Activated T-cell treated with anti-CD3 and anti-CD28 coated beads, Interleukin-2, amount 50 U/mL, for 1 hour (primary cell): ENCODE measurements around the gene REPIN1.

Source experiments
- DNase-seq: peaks from one replicate; pipeline ENCODE4 v3.0.0-alpha.2; 2020

Gene REPIN1

DNA sequence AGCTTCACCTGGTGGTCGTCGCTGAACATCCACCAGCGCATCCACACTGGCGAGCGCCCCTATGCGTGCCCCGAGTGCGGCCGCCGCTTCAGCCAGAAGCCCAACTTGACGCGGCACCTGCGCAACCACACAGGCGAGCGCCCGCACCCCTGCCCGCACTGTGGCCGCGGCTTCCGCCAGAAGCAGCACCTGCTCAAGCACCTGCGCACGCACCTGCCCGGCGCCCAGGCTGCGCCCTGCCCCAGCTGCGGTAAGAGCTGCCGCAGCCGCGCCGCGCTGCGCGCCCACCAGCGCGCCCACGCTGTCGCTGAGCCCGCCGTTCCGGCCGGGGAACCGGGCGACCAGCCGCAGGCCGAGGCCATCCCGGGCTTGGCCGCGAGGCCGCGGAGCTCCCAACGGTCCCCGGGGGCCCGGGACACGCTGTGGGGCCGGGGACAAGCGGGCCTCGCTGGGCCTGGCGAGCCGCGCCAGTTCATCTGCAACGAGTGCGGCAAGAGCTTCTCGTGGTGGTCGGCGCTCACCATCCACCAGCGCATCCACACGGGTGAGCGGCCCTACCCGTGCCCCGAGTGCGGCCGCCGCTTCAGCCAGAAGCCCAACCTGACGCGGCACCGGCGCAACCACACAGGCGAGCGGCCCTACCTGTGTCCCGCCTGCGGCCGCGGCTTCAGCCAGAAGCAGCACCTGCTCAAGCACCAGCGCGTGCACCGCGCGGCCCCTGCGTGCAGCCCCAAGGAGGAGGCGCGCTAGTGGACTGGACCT lies 28.9 kb downstream of the REPIN1 start:
- DNase-seq: no peak

DNA sequence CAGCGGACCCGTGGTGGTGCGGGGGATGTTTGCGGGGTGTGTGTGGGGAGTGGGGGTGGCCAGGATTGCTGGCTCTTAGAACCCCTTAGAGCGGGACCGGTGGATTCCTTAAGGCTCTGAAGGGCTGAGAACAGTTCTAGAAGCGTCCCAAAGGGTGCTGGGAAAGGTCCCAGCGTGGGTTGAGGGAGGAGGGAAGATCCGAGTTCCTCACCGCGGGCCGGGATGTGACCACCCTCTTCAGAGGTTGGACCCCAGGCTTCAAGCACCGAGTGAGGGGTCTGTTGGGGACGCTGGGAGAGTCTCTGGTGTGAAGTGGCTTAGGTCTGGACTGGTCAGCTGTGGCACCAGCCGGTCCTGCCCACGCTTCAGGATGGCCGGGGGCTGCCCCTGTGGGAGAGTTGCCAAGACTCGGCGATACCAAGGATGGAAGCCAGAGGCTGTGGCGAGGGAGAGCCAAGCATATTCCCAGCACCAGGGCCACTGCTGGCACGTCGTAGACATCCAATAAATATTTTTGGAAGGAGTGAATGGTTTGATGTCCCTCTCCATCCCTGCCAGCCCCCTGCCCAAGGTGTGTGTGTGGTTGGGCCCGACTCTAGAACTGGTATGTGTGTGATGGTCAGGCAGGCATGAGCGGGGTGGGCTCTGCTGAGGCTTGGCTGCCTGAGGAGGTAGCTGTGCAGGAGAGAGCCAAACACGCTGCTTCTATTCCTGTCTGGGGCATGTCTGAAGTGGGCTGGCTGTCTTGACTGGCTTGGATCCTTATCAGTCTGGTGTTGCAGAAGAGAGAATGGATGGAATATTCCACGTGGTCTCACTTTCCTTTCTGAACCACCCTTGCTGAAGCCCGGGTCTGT lies 29.7 kb downstream of the REPIN1 start:
- peak; percentile 8 for DNase-seq

DNA sequence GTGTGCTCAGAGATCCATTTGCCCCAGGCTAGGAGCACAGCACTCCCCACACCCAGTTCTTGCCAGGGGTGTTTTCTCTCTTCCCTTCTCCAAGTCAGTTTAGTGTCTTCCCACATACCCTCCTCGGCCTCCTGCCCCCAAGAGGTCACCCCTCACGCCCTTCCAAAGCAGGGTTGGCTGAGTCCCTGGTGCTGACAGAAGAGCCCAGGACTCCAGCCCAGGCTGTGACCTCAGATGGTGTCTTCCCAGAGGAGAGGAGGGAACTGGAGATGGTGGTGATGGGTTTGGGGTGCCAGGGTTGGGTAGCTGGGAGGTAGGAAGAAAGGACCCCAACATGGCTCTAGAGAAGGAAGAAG lies 30.3 kb downstream of the REPIN1 start:
- DNase-seq: no peak

DNA sequence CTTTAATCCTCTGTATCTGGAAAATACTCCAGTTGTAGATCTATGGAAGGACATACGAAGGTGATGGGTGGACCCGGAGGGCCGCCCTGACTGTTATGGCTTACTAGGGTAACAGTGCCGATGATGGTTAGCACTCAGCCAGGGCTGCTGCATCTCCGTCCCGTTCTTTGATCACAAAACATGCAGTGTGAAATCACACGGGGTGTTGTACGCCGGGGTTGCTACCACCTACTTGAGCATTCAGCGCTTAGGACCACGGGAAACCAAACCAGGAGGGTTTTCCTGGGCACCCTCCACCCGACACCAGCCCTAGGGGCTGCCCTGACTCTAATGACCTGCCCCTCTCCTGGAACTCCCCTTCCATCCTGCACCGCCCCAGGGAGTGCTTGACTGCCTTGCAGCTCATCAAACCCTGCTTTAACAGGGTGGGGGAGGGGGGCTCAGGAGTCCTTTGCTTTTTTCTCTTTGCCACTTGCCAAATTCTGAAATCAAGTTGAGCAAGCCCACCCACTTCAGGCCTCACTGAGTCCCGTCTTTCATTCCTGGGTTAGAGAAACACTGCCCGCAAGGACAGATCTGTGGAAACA lies 30.9 kb downstream of the REPIN1 start:
- no peak for DNase-seq

DNA sequence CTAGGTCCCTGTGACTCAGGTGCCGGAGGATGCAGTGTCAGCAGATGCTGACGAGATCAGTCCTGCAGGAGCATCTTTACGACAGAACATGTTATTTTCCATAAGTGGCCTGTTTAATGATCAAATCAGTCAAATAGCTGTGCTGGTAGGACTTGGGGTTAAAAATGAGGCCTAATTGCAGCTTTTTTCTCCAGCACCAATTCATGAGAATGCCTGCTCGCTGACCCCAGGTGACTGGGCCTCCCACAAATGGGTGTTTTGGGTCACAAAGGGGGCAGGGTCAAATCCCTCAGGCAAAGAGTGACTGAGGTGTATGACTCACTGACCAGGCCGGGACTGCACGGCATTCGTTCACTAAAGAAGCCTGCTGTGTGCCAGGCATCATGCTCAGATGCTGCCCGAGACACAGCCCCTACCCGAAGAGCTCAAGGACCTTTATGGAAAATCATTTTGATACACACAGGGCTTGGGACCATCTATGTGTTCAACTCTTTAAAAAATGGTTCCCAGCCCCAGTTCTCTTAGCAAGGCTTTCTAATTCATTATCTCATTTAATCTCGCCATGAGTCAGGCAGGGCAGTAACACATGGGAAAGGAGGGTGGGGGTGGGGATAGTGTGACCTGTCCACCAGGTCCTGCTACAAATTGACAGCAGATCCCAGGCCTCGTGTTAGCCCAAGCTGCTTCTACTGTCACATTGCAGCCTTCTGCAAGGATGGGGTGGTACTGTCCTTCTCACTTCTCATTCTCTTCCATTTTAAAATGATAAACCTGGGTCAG lies 31.6 kb downstream of the REPIN1 start:
- DNase-seq: no peak

DNA sequence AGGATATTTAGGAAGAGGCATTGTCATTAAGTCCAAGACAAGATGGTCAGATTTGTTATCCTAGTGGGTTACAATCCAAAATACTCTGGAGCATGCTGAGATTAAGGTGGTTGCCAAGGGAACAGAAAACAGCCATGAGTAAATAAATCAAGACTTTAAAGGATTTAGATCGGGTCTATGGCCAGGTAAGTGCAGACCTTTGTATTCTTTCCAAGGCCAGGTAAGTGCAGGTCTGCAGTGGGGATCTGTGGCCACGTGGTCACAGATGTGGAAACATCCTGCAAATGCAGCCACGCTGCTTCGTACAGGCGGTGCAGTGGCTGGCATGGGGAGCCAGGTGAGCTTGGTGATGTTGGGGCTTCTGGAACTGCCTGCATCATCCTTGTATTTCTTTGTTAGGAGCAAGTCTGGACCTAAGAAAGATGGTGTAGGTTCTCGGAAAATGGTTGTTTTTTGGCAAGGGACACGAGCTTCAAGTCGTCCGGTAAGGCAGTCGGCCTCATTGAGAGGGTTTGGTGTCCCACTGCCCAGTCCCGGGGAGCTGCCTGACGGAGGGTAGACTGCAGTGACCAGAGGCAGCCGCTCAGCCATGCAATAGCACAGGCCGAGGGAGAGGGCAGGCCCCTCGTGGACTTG lies 32.3 kb downstream of the REPIN1 start:
- no peak for DNase-seq

DNA sequence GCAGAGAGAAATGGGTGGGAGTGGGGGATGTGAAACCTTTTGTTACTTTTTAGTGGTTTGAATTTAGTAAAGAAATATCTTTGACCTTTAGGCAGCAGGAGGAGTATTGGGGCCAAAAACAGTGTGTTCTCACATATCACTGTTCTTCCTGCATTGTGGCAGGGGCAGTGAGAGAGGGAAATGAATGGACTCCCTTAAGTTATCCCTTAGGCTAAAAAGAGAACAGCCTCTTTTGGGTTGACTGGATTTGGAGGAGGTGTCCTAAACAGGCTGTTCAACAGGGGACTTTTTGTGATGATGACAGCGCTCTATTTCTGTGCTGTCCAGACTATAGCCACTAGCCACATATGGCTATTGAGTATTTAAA lies 32.8 kb downstream of the REPIN1 start:
- no peak for DNase-seq

DNA sequence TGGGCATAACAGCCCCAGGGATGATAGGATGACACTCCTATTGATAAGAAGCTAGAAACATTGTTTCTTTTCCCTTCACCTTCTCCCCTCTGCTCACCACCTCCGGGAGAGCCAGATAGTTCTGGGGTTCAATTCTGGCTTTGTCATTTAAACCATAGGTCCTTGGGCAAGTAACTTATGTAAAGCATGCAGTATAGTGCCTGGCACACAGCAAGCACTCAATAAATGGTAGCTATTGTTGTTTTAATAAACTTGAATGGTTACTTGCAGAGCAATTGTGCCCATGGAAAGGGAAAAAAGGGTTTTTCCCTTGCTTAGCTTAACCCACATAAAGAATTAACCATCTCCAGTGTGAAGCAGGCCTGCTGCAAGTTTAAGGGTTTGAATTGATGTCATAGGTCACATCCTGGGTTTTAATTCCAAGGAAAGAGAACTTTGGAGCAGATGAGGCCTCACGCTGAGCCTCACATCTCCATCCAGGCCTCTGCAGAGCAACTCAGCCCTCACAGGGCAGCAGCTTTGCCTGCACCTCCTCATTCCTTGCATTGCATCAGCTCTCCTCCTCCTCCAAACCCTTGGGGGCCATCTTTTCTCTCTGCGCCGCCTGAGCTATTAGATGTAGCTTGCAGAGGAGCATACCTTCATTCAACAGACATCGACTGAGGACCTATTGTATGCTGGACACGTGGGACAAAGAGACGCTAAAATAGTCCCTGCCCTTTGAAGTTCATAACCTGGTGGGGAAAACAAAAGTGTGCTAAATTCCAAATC lies 33.4 kb downstream of the REPIN1 start:
- no peak for DNase-seq

DNA sequence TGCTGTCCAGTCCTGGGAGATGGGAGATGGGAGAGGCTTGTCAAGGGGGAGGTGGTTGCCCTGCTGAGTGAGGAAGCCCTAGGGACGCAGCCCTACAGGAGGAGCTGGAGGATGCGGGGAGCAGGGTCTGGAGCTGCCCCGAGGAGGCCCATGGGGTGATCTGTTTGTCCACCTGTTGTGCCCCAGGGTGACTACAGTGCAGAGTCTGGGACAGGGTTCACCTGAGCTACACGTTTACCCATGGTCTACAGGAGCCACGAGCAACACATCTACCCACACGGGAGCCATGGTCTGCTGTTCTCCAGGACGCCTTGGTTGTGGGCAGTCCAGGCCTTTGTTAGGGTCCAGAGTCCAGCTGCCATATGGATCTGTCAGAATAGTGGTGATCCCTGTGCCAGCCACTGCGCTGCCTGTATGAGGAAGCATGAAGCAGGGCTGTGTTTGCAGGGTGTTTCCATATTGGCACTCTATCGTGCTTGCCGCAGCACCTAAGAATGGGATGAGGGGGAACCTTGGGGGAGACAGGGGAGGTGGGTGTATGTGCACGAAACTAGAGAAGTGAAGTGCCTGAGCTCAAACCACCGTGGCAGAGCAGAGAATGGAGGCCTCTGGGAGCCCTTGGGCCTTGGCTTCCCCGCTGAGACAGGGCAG lies 34.2 kb downstream of the REPIN1 start:
- no peak for DNase-seq

DNA sequence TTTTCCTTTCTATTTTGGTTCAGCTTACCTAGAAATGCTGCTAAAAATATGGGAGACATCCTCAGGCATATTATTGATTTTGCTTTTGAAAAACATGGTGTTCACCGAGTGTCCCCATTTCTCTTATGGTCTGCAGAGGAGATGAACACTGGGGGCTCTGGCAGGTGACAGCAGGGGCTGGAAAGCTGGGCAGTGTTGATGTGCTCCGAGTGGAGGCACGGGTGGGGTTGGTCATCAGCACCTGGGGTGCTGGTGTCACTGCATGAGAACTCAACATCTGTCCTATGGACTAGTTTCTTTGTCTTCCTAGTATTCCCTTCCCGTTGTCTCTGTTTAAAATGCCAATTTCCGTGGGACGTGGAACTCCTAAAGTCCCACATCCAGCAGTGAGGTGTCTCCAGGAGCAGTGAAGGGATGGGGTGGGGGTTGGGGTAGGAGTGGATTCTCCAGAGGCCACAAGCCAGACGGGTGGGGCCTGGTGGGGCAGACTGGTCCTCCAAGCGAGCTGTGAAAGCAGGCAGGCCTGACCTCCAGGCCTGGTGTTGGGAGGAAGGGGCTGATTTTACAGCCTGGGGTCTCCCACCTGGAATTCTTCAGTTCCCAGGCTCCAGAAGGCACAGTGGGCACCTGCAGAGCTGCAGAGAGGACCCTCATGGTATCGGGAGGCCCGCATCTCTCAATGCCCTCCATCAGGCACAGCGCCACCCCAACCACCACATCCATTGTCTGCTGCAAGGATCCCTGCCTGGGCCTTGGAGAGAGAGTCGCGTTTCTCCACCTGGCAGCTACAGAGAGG lies 35.0 kb downstream of the REPIN1 start:
- DNase-seq: no peak

DNA sequence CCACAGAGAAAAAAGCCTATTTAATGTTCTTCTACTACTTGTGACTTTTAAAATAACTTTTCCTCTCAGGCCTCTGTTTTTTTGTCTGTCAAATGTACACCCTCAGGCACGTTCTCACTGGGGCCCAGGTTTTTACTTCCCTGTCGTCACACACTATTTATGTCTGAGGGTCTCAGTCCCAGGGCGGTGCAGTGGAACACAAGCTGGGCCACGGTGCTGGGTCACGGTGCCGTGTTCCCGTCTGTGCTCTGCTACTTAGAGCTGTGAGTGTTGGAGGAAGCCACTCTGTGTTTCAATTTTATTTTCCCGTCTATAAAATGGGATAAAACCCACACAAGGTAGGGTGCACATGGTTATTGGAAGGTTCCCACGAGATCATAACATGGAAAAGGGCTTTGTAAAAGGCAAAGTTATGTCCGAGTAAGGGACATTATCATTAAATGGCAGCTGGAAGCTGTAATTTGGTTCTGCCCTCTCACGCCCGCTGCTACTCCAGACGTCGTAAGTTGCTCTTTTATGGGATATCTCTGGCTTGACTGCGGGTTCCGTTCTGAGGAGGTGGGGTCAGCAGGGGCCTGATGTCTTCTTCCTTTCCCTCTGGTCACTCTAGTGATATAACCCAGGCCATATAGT lies 35.7 kb downstream of the REPIN1 start:
- DNase-seq: no peak

DNA sequence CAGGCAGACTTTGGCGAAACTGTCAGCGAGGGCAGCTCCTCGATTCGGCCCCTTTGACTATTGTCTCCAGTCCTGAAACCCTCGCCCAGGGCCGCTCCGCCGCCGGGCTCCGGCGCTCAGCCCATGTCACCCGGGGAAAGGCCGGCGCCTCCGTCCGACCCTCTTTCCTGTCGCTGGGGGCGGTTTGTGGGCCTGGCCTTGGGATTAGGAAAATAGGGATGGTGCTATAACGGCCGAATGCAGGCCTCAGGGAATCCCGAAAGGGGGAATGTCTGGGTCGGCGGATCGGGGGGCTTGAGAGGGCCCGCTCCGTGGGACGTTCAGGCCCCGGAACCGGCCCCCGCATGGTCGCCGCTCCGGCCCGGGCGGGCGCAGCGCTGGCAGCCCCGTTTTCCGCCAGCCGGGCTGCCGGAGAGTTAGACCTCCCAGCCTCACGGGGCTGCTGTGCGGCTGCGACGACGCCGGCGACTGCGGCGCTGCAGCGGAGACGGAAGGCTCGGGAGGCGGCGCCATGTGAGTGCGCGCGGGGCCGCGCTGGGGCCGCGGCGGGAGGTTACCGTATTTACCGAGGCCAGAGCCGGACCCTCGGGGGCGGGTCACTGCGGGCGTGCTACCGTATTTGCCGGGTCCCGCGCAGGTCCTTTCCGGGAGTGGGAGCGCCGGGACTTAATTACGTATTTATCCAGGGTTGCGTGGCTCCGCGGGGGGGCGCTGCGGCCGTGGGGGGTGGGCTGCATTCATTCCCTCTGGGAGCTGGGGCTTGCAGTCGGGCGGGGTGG lies 36.4 kb downstream of the REPIN1 start:
- DNase-seq: peak; percentile 80

DNA sequence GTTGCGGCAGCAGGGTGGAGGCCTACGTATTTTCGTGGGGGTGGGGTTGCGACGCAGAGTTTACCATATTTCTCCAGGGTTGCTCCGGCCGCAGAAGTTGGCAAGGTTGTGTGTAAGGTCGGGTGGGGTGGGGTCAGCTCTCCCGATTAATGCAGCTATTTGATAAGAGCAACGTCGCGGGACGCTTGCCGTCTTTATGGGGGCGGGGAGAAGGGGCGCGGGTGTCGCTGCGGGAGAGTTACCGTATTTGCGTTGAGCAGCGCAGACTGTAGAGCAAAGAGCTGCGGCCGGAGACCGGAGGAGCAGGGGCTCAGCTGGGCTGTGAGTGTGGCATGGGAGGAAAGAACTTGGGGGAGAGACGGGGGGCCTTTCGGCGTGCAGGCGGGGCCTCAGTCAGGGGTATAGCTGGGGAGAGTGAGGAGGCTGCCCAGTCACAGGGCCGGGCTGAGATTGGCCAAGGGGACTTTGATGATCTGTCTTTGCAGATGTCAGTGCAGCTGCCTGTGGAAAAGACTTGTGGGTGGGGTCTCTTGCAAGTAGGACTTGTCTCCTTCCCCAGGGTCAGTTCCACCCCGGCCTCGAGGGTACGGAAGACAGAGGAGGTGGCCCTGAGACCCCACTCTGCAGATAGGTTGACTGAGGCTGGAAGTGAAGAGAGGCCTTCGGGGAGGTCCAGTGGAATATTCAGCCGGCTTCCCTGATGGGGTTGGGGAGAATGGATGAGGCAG lies 37.1 kb downstream of the REPIN1 start:
- DNase-seq: no peak

DNA sequence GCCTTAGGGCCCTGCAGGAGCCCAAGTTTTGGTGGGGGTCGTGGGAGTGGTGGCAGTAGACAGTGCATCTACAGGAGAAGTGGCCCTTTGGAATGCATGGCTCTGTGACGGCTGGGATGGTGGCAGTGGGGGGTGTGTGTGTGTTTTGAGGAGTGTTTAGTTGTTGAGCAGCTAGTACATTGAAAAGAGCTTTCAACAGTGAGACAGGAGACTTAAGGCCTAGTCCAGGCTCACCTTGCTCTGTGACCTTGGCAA lies 37.6 kb downstream of the REPIN1 start:
- no peak for DNase-seq

DNA sequence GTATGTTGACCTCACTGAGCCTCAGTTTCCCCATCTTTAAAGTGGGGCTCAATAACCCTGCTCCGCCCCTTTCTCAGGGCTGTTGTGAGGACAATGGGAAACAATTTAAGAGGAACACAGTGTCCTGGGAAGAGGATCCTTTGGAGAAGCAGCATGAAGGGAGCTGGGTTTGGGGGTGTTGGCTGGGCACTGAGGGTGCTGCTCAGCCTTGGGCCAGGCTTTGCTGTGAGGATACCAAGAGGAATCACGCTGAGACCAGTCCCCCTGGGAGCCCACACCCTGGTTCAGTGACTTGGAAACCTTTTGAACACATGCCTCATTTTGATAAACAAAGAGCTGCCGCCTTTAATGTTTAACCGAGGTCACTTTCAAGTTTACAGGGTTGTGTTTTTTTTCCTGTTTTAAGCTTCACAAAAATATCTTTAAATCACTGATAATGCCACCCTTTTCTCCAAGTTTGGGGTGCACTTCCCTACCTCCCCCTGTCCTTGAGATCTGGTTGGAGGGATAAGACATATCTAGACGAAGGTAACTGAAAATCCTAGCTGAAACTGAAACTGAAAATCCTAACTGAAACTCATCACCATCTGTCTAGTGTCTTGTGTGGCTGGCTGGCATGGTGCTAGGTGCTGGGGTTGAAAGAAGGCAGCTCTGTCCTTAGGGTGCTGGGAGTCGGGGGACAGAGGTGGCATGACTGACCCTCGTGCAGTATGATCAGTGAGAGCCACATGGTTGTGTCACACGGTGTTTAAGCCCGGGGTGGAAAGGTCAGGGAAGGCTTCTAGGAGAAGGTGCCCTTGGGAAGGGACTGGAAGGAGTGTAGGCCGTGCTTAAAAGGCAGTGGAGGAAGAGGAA lies 38.2 kb downstream of the REPIN1 start:
- no peak for DNase-seq

DNA sequence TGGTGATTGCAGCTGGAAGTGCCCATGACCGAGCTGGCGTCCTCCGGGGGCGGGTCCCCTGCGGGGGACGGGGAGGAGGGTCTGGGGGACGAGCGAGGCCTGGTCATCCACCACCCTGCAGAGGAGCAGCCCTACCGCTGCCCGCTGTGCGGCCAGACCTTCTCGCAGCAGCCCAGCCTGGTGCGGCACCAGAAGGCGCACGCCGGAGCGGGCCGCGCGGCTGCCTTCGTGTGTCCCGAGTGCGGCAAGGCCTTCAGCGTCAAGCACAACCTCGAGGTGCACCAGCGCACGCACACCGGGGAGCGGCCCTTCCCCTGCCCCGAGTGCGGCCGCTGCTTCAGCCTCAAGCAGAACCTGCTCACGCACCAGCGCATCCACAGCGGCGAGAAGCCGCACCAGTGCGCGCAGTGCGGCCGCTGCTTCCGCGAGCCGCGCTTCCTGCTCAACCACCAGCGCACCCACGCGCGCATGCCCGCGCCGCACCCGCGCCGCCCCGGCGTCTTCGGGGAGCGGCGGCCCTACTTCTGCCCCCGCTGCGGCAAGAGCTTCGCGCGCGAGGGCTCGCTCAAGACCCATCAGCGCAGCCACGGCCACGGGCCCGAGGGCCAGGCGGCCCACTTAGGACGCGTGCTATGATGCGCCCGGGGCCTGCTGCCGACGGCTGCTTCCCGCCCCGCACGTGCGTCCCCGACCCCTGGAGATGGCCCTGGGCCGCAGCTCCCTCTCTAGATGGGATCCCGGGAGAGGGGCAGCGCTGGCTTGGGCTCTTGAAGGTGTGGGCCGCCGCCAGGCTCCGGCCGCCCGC lies 39.2 kb downstream of the REPIN1 start:
- DNase-seq: no peak
